Fibroblast of lung (primary cell): Measurements from ENCODE around the gene LHCGR. TPM values are rescaled to one million over a fixed set of nuclear protein-coding genes. Genes with fewer than 3 reads are reported as not detected.
A peak's percentile ranks its signal among the peaks of the same experiment; 100 is the strongest.

Experiments
- DNase-seq, 2 donors: peaks; one replicate each; pipeline versions ENCODE4 v3.0.0 to v3.0.0-alpha.2; 2010; ENCODE audit warnings: low read depth in 2 of 2
- H2AFZ ChIP-seq: 2 replicates; pipeline ENCODE4 v1.5.1; 2012; ENCODE audit warnings: low read length, control low read depth, inconsistent platforms
- H3K27ac ChIP-seq: 2 replicates; pipeline ENCODE4 v1.5.1; 2011; ENCODE audit warnings: low read length, control low read depth; ENCODE audit not compliant: insufficient read depth
- H3K27me3 ChIP-seq: 2 replicates; pipeline ENCODE4 v1.5.1; 2011; ENCODE audit warnings: mild to moderate bottlenecking, low read length; ENCODE audit not compliant: control insufficient read depth, insufficient read depth
- H3K36me3 ChIP-seq: 2 replicates; pipeline ENCODE4 v1.5.1; 2011; ENCODE audit warnings: low read length; ENCODE audit not compliant: control insufficient read depth, insufficient read depth
- H3K4me1 ChIP-seq: 2 replicates; pipeline ENCODE4 v1.5.1; 2011; ENCODE audit warnings: low read length; ENCODE audit not compliant: control insufficient read depth, insufficient read depth; ENCODE audit errors: extremely low read depth
- H3K4me2 ChIP-seq: 2 replicates; pipeline ENCODE4 v1.5.1; 2011; ENCODE audit warnings: low read length, control low read depth; ENCODE audit not compliant: insufficient read depth; ENCODE audit errors: extremely low read depth
- H3K4me3 ChIP-seq, 4 experiments: fragments of 200-600 bp in 1 of 4; sonication (generic) in 1 of 4; replicated peaks in 1 of 4; 2 replicates each; pipeline ENCODE4 v1.5.1; 2011 to 2016; ENCODE audit warnings: low read length in 4 of 4, low read depth in 3 of 4, mild to moderate bottlenecking in 3 of 4, control low read depth in 2 of 4, inconsistent platforms in 1 of 4, mixed read lengths in 1 of 4; ENCODE audit not compliant: insufficient read depth in 1 of 4; ENCODE audit errors: control extremely low read depth in 1 of 4
- H3K79me2 ChIP-seq: 2 replicates; pipeline ENCODE4 v1.5.1; 2012; ENCODE audit warnings: mild to moderate bottlenecking, low read length, inconsistent platforms; ENCODE audit not compliant: control insufficient read depth, insufficient read depth
- H3K9ac ChIP-seq: 2 replicates; pipeline ENCODE4 v1.5.1; 2011; ENCODE audit warnings: mild to moderate bottlenecking, low read length, control low read depth; ENCODE audit not compliant: insufficient read depth
- H3K9me3 ChIP-seq: 2 replicates; pipeline ENCODE4 v1.5.1; 2012; ENCODE audit warnings: low read depth, low read length; ENCODE audit not compliant: control insufficient read depth, insufficient read depth
- H4K20me1 ChIP-seq: 2 replicates; pipeline ENCODE4 v1.5.1; 2011; ENCODE audit warnings: low read length; ENCODE audit not compliant: control insufficient read depth, insufficient read depth; ENCODE audit errors: extremely low read depth
- CTCF ChIP-seq, 2 donors: IDR thresholded peaks in 1 of 2; conservative IDR thresholded peaks in 1 of 2; 1 replicate in 1 of 2; 2 replicates in 1 of 2; pipeline ENCODE4 v1.5.1; 2011 to 2012; ENCODE audit warnings: low read length in 2 of 2, control low read depth in 1 of 2, inconsistent platforms in 1 of 2, low read depth in 1 of 2, mild to moderate bottlenecking in 1 of 2
- EZH2 ChIP-seq: IDR thresholded peaks from 2 replicates; pipeline ENCODE4 v1.5.1; 2012; ENCODE audit warnings: low read length, control low read depth, mild to moderate bottlenecking; ENCODE audit errors: missing control alignments
- polyA plus RNA-seq, 2 donors: library from polyadenylated mRNA; depleted of rRNA in 1 of 2; stranded (reverse) in 1 of 2; unstranded in 1 of 2; fragments of >200 nt; gene quantifications; 2 replicates each; pipeline ENCODE4 v1.2.1, GENCODE V29; 2011 to 2012; ENCODE audit warnings: missing spikeins in 1 of 2
- total RNA-seq: library from RNA; depleted of rRNA; stranded (reverse); fragments of >200 nt; gene quantifications from 2 replicates; pipeline ENCODE4 v1.2.1, GENCODE V29; 2014

Gene LHCGR
- total and polyA plus RNA-seq, 2 donors (not counting 1 experiment from before 2014, with no cell fraction given): 0.12 TPM; not detected in 1

- Histone ChIP-seq H3K36me3 (no peaks in the 10 kb centered on the region), H3K9ac (no peak overlapping the region), H3K4me1 (no peaks in the 10 kb centered on the region), H3K27me3 (no peaks in the 10 kb centered on the region), H2AFZ (no peak overlapping the region), H3K27ac (no peak overlapping the region), H3K9me3 (no peaks in the 10 kb centered on the region), H4K20me1 (no peaks in the 10 kb centered on the region), H3K4me2 (no peak overlapping the region), H3K4me3 (no peak overlapping the region), H3K79me2 (no peaks in the 10 kb centered on the region)
- no peak for DNase-seq
- no peak for TF ChIP-seq CTCF (conservative IDR thresholded peaks at IDR 0.05 in 1 of 2, IDR thresholded peaks at IDR 0.05 in 1 of 2; ENCODE audit: low read depth in 1 of 2, low read length in 2 of 2)
- TF ChIP-seq EZH2: no peak
These were observed 2.3 kb downstream of the LHCGR start for GRCh38 chr2:48753228-48753627.

GRCh38 chr2:48750128-48750739, 5.3 kb downstream of the LHCGR start:
- Histone ChIP-seq H3K4me1 (no peaks in the 10 kb centered on the region), H3K9me3 (no peaks in the 10 kb centered on the region), H3K27me3 (no peaks in the 10 kb centered on the region), H3K79me2 (no peaks in the 10 kb centered on the region), H4K20me1 (no peaks in the 10 kb centered on the region), H3K9ac (no peak overlapping the region), H3K4me2 (no peak overlapping the region), H2AFZ (no peak overlapping the region), H3K27ac (no peak overlapping the region), H3K36me3 (no peaks in the 10 kb centered on the region), H3K4me3 (no peak overlapping the region)
- DNase-seq: no peak
- TF ChIP-seq EZH2 (no peak), CTCF (conservative IDR thresholded peaks at IDR 0.05 in 1 of 2, IDR thresholded peaks at IDR 0.05 in 1 of 2; ENCODE audit: low read depth in 1 of 2, low read length in 2 of 2) (no peak)

- no peak overlapping the region for H3K9ac ChIP-seq
- no peak overlapping the region for H3K4me2 ChIP-seq
- H3K27me3 ChIP-seq: no peaks in the 10 kb centered on the region
- H3K27ac ChIP-seq: no peak overlapping the region
- H3K4me1 ChIP-seq: no peaks in the 10 kb centered on the region
- no peaks in the 10 kb centered on the region for H3K79me2 ChIP-seq
- H3K4me3 ChIP-seq: no peak overlapping the region
- TF ChIP-seq CTCF (conservative IDR thresholded peaks at IDR 0.05 in 1 of 2, IDR thresholded peaks at IDR 0.05 in 1 of 2; ENCODE audit: low read depth in 1 of 2, low read length in 2 of 2): no peak
- TF ChIP-seq EZH2: no peak
- H2AFZ ChIP-seq: no peak overlapping the region
- no peaks in the 10 kb centered on the region for H4K20me1 ChIP-seq
- peak in 1 of 2 donors; percentile 21 for DNase-seq
- no peaks in the 10 kb centered on the region for H3K36me3 ChIP-seq
- no peaks in the 10 kb centered on the region for H3K9me3 ChIP-seq
These were observed 6.0 kb downstream of the LHCGR start for GRCh38 chr2:48749291-48750127.
